Retinal pigment epithelial cell (primary cell): ENCODE data around the gene SLC16A9.
"Not testable (repeated sequence)": the region's sequence is repeated elsewhere in the genome, so short reads cannot be mapped to it uniquely, and the experiment has no call there.

Experiments
- DNase-seq: peaks from one replicate; pipeline ENCODE4 v3.0.0-alpha.2; 2010; ENCODE audit warnings: low read depth
- H3K4me3 ChIP-seq: 2 replicates; pipeline ENCODE4 v1.5.1; 2011; ENCODE audit warnings: mild to moderate bottlenecking, low read length, control low read depth, moderate library complexity
- TF ChIP-seq, protein P1 (sequence below): conservative IDR thresholded peaks from 2 replicates; pipeline ENCODE4 v1.5.1; 2011; ENCODE audit warnings: low read depth, low read length, control low read depth, inconsistent platforms

The SLC16A9 gene

DNA sequence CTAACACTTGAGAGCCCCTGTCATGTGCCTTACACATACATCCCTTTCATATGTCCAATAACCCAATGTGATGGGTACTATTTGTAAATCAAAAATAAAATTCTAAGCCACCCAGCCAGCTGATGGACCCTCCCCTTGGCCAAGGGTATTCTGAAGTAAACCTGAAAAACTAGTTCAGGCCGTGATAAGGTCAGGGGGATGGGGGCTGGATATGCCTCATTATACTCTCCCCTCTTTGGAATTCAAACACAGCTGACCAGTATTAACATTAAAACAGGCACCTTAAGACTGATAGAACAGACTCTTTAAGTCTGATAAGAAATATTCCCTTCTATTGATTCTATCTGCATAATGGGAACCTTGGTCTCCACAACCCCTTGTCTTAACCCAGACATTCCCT, 51.9 kb downstream of the SLC16A9 start:
- no peak overlapping the region for H3K4me3 ChIP-seq
- TF ChIP-seq, protein P1, sequence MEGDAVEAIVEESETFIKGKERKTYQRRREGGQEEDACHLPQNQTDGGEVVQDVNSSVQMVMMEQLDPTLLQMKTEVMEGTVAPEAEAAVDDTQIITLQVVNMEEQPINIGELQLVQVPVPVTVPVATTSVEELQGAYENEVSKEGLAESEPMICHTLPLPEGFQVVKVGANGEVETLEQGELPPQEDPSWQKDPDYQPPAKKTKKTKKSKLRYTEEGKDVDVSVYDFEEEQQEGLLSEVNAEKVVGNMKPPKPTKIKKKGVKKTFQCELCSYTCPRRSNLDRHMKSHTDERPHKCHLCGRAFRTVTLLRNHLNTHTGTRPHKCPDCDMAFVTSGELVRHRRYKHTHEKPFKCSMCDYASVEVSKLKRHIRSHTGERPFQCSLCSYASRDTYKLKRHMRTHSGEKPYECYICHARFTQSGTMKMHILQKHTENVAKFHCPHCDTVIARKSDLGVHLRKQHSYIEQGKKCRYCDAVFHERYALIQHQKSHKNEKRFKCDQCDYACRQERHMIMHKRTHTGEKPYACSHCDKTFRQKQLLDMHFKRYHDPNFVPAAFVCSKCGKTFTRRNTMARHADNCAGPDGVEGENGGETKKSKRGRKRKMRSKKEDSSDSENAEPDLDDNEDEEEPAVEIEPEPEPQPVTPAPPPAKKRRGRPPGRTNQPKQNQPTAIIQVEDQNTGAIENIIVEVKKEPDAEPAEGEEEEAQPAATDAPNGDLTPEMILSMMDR, result no peak
- DNase-seq, result no peak

GRCh38 chr10:59655309-59655708, 54.3 kb downstream of the SLC16A9 start:
- DNase-seq, result no peak
- TF ChIP-seq, protein P1, result no peak
- H3K4me3 ChIP-seq, result no peak overlapping the region

GRCh38 chr10:59654007-59654406, 55.6 kb downstream of the SLC16A9 start:
- DNase-seq, result no peak
- TF ChIP-seq, protein P1, result no peak

DNA sequence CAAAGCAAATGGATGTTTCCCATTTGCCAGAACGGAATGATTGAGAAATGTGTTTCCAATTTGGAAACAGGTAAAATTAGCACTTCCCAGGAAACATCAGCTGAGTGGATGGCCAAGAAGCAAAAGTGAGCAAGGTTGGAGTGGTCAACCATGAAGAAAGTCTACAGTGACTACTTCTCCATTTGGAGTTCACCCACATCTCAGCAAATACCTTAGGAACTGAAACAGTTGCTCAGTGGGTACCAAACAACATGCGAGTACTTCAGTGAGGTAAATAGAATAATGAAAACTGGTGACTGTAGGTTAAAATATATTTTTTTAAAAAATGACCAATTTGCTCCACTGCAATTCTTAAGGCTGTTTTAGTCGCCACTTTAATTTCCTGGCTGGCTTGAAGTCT, 57.7 kb downstream of the SLC16A9 start:
- no peak for DNase-seq
- no peak overlapping the region for H3K4me3 ChIP-seq
- TF ChIP-seq, protein P1, result no peak

More at GRCh38 chr10:59654007-59654406, 55.6 kb downstream of the SLC16A9 start:
- H3K4me3 ChIP-seq, result no peak overlapping the region

DNA sequence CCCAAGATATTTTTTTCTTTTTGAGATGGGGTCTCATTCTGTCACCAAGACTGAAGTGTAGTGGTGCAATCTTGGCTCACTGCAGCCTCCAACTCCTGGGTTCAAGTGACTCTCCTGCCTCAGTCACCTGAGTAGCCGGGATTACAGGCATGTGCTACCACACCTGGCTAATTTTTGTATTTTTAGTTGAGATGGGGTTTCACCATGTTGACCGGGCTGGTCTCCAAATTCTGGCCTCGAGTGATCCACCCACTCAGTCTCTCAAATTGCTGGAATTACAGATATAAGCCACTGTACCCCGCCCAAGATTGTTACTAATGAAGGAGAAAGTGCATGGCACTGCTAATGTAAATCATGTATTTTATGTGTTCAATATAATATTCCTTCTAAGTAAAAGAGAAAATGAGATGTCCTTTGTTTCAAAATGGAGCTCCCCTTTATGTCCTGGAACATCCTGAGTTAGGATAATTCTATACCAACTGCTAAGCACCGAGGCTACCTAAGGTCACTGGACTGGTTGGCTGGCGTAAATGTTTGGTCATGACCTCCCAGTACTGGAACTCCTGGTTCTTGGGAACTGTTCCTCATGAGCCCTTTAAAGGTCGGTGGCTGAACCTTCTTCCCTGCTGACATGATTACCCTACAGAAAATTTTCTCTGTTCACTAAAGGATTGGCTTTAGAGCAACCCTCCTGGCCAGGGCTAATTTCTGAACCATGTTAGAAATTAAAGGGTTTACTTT, 59.9 kb downstream of the SLC16A9 start:
- DNase-seq, result no peak
- TF ChIP-seq, protein P1, result no peak
- H3K4me3 ChIP-seq, result no peak overlapping the region

GRCh38 chr10:59648711-59649201, 60.9 kb downstream of the SLC16A9 start:
- DNase-seq, result peak; percentile 30
- TF ChIP-seq, protein P1, result no peak
- peak overlapping the region; percentile 13 for H3K4me3 ChIP-seq

- DNase-seq, result no peak
- TF ChIP-seq, protein P1, result no peak
- H3K4me3 ChIP-seq, result no peak overlapping the region
These were observed 64.8 kb downstream of the SLC16A9 start for GRCh38 chr10:59644841-59645240.

DNA sequence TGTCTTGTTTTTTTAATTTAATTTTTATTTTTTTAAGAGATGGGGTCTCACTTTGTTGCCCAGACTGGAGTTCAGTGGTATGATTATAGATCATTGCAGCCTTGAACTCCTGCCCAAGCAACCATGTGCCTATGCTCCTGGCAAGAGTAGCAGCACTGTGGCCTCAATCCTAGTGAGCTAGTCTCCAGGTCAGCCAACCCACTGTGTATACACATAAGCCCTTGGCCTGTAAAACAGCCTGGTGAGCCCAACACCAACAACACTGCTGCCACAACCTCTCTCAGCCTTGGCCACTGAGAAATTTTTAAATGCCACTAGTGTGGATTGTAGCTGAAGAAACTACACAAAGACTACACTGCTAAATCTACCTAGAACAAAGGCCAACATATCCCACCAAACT, 68.0 kb downstream of the SLC16A9 start:
- not testable (repeated sequence) for DNase-seq

More for the DNA sequence above, 68.0 kb downstream of the SLC16A9 start:
- not testable (repeated sequence) for H3K4me3 ChIP-seq
